Esophagus (tissue), 2 donors: ENCODE results near the gene VSNL1. TPM values are rescaled to one million over a fixed set of nuclear protein-coding genes. Genes with fewer than 3 reads are reported as not detected.

Experiments
- H3K27ac ChIP-seq, 2 donors: one replicate each; pipeline ENCODE4 v1.5.1; 2013; ENCODE audit warnings: low read depth in 2 of 2, mild to moderate bottlenecking in 2 of 2, inconsistent platforms in 1 of 2, low read length in 1 of 2, moderate library complexity in 1 of 2
- H3K27me3 ChIP-seq, 2 donors: one replicate each; pipeline ENCODE4 v1.6.1; 2013; ENCODE audit warnings: low read length in 2 of 2, control low read depth in 1 of 2, mild to moderate bottlenecking in 1 of 2; ENCODE audit not compliant: insufficient read depth in 2 of 2, control insufficient read depth in 1 of 2
- H3K36me3 ChIP-seq, 2 donors: one replicate each; pipeline ENCODE4 v1.6.1; 2013; ENCODE audit warnings: low read length in 1 of 2; ENCODE audit not compliant: control insufficient read depth in 2 of 2, insufficient read depth in 2 of 2
- H3K4me1 ChIP-seq, 2 donors: one replicate each; pipeline ENCODE4 v1.6.1; 2013; ENCODE audit warnings: low read length in 1 of 2; ENCODE audit not compliant: control insufficient read depth in 2 of 2, insufficient read depth in 2 of 2
- H3K4me3 ChIP-seq, 2 donors: one replicate each; pipeline ENCODE4 v1.5.1; 2013; ENCODE audit warnings: low read length in 2 of 2, mild to moderate bottlenecking in 2 of 2, low read depth in 1 of 2, moderate library complexity in 1 of 2
- H3K9me3 ChIP-seq, 2 donors: one replicate each; pipeline ENCODE4 v1.6.1; 2013; ENCODE audit warnings: mild to moderate bottlenecking in 2 of 2, low read depth in 1 of 2, low read length in 1 of 2, moderate library complexity in 1 of 2; ENCODE audit not compliant: control insufficient read depth in 2 of 2, insufficient read depth in 1 of 2
- WGBS, 2 donors: extraction: QIAGEN DNeasy Blood & Tissue Kit; methylation state at CpG; one replicate each; pipeline ENCODE4 v1.1.7; 2013; 5-methylcytosine and 5-hydroxymethylcytosine counted together
- polyA plus RNA-seq, 2 donors: library from polyadenylated mRNA; stranded (reverse); fragments of 200-250 nt; gene quantifications; one replicate each; pipeline ENCODE4 v1.2.3, GENCODE V29; 2013
- donor health status: healthy with polysubstance abuse.
- donor health status: Bipolar disorder and iron deficiency.

VSNL1 gene
- polyA plus RNA-seq, 2 donors: 35.7 to 47.2 TPM

DNA sequence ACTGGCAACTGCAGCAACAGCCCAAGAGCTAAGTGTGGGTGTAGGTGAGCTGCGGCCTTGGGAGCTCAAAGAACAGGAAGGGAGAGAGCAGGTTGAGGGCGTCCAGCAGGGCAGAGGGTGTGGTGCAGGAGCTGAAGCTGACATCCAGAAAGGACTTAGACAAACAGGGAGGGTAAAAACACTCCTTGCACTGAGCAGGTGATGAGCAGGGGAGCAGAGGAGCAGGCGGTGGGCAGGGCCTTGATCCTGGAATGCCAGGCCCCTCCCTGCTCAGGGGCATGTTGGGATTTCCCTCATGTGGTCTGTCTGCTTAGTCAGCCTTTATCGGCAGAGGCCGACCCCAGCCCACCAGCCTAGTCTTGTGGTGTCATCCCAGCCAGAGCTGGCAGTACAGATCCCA, 63.6 kb downstream of the VSNL1 start:
- Histone ChIP-seq H3K9me3 (no peaks in the 10 kb centered on the region), H3K4me3 (no peak overlapping the region), H3K36me3 (peaks cover 0 to under 1% of the 10 kb centered on the region in 2 donors), H3K4me1 (peaks cover 0 to 2% of the 10 kb centered on the region in 2 donors), H3K27ac (peak overlapping the region in 1 of 2 donors; percentile 59), H3K27me3 (no peaks in the 10 kb centered on the region)
- WGBS, 2 donors: 73 to 78% methylated on average over 5 of the region's 5 CpGs

DNA sequence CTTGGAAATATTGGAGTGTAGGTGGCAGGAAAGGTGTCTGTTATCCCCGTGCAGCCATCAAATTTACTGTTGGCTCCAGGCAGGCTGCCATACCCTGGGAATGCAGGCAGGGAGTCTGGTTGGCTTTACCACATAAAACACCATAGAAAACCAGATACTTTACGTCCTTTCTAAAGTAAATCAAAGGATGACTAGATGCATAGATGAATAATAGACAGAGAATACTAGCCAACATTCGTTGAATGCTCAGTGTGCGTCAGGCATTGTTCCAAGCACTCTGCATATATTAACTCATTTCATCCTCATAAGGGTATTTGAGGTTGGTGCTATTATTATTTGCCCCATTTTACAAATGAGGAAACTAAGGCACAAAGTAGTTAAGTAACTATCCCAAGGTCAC, 65.2 kb downstream of the VSNL1 start:
- peaks cover 0 to 2% of the 10 kb centered on the region in 2 donors for H3K36me3 ChIP-seq
- H3K27ac ChIP-seq: no peak overlapping the region
- H3K4me1 ChIP-seq: peaks cover 0 to 2% of the 10 kb centered on the region in 2 donors
- H3K27me3 ChIP-seq: no peaks in the 10 kb centered on the region
- H3K4me3 ChIP-seq: no peak overlapping the region
- 57 to 70% methylated on average over 4 of the region's 4 CpGs for WGBS, 2 donors
- H3K9me3 ChIP-seq: no peaks in the 10 kb centered on the region

DNA sequence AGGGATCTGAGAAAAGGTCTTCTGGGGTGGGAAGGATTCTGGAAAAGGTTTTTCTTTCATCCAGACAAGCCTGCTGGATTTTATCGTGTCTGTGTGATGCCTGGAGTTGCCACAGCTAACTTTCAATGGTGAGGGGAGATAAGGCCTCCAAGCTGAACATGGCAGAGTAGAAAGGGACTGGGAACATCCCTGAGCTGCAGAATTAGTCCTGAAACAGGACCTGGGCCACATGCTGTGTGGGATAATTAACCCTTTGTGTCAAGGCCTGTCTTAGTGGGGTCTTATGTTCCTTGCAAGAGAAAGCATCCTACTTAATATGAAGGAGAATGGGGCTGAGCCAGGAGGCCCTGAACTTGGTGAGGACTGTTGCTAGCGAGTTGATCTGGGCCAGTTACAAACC, 66.4 kb downstream of the VSNL1 start:
- 65 to 75% methylated on average over 2 of the region's 2 CpGs for whole genome bisulfite sequencing, 2 donors
- Histone ChIP-seq H3K27ac (no peak overlapping the region), H3K4me3 (no peak overlapping the region), H3K36me3 (peaks cover 0 to 2% of the 10 kb centered on the region in 2 donors), H3K4me1 (peaks cover 0 to 2% of the 10 kb centered on the region in 2 donors), H3K9me3 (no peaks in the 10 kb centered on the region), H3K27me3 (no peaks in the 10 kb centered on the region)

DNA sequence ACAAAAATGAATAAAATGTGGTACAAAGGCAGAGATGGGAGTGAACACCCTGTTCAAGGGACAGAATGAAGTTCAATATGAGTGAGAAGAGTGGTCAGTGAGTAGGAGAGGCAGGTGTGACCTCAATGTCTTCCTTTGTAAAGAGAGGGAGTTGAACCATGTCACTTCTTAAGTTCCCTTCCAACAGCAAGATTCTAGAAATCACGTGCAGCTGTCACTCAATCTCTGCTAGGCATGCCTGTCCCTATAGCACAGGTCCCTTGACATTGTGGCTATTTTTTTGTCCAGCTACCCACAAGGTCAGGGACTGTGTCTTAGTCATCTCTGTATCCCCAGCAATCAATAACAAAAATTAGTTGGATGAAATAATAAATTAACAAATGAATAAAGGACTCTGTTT, 66.9 kb downstream of the VSNL1 start:
- WGBS, 2 donors: 75 to 96% methylated on average over 1 of the region's 1 CpG
- H3K27me3 ChIP-seq: no peaks in the 10 kb centered on the region
- H3K9me3 ChIP-seq: no peaks in the 10 kb centered on the region
- H3K36me3 ChIP-seq: peaks cover 0 to 2% of the 10 kb centered on the region in 2 donors
- H3K4me1 ChIP-seq: peaks cover 0 to 2% of the 10 kb centered on the region in 2 donors
- H3K27ac ChIP-seq: no peak overlapping the region
- no peak overlapping the region for H3K4me3 ChIP-seq

DNA sequence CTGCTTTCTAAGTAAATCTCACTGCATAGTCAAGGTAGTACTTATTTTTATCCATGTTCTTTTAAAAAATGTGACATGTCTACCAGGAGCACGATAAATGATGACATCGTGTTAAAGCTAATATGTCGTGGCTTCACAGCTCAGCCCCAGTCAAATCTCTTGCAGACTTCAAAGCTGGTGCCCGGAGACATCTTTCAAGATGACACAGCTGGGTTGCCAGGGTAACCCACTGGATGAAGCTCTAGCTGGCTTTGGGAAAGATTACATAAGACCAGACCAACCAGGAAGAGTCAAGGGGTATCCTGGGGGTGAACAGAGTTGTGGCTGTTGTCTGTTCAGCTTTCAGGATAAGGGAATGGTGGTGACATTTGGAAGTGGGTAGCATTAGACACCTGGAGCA, 67.8 kb downstream of the VSNL1 start:
- Histone ChIP-seq H3K27ac (no peak overlapping the region), H3K4me1 (peaks cover 0 to 2% of the 10 kb centered on the region in 2 donors), H3K36me3 (peaks cover 0 to 2% of the 10 kb centered on the region in 2 donors), H3K4me3 (no peak overlapping the region), H3K27me3 (no peaks in the 10 kb centered on the region), H3K9me3 (no peaks in the 10 kb centered on the region)
- 46 to 52% methylated on average over 4 of the region's 4 CpGs for WGBS, 2 donors

DNA sequence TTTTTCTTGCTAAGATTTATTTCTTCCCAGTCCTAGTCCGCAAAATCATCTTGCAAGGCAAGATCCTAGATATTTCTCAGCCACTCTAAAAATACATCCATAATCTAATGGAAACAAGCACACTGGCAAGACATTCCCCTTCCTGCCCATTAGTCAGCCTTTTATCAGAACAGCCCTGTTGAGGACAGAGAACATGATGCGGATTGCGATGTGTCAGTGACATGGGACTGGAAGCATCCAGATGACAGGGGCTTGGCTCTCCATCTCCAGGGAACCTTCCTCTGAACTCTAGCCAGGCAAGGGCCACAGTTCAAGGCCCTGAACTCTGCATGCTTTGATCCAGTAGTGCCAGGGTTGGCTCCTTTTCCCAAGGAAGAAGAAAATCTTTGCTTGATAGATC, 70.0 kb downstream of the VSNL1 start:
- H3K4me3 ChIP-seq: no peak overlapping the region
- no peak overlapping the region for H3K27ac ChIP-seq
- H3K9me3 ChIP-seq: no peaks in the 10 kb centered on the region
- H3K27me3 ChIP-seq: no peaks in the 10 kb centered on the region
- WGBS, 2 donors: 75 to 80% methylated on average over 3 of the region's 3 CpGs
- no peaks in the 10 kb centered on the region for H3K4me1 ChIP-seq
- H3K36me3 ChIP-seq: peaks cover 0 to 2% of the 10 kb centered on the region in 2 donors

DNA sequence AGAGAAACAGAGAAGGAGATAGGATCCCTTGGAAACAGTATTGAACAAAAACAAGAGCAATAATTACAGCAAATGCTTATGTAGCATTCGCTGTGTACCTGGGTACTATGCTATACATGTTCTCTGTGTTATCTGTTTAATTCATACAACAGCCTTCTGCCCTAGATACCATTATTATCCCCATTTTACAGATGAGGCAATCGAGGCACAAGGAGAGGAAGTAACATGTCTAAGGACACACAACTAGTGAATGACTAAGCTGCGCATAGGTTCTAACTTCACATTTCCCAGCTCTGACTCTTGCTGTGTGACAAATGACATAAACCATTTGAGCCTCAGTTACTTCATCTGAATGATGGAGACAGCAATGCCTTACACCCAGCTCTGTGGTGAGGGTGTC, 70.5 kb downstream of the VSNL1 start:
- Histone ChIP-seq H3K27me3 (no peaks in the 10 kb centered on the region), H3K27ac (no peak overlapping the region), H3K36me3 (peaks cover 0 to 2% of the 10 kb centered on the region in 2 donors), H3K4me3 (no peak overlapping the region), H3K9me3 (no peaks in the 10 kb centered on the region), H3K4me1 (peaks cover 0 to 2% of the 10 kb centered on the region in 2 donors)
- 92 to 94% methylated on average over 3 of the region's 3 CpGs for WGBS, 2 donors

DNA sequence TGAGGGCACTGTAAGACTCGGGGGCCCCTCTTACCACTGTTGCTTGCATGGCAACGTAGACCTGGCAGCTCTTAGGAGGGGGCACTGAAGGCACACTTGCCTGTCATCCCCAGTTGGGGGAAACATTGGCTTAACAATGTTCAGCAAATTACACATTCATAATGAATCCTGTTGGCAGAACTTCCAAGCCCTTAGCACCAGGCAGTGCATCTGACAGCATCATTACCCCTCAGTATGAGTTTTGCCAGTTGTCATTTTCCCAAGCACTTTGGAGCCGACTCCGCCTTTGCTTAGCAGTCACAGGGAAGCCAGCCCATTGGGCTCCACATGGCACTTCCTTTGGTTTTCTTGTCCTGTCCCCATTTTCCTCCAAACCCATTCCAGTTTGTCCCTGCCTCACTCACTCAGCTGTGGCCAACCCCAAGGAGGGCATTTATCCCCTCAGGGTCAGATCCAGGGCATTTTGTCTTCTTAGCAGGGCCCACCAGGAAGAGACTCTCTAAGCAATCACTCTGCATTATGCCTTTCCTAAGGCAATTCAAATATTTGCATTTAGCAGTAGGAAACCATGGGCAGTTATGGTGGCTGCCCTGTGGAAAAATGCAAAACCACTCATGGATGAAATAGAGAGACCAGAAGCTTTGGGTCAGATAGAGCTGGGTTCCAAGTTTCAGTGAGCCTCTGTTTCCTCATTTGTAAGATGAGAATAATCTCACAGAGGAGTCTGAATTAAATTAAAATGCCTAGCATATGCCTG, 73.9 kb downstream of the VSNL1 start:
- no peak overlapping the region for H3K27ac ChIP-seq

DNA sequence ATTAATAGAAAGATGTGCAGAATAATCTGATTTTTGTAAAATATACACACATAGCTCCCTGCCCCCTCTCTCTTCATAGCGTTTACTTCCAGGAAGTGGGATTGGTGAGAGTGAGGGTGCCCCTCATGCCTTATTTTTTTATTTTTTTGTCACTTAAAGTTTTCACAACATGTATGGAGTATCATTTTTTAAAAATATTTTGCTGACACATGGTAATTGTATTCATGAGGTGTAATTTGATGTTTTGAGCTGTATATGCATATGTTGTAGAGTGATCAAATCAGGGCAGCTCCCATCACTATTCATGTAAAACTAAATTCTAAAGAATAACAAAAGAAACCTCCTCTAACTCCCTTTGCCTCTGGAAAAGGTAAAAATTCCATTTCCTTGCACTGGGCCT, 74.7 kb downstream of the VSNL1 start:
- H3K36me3 ChIP-seq: peaks cover 0 to 2% of the 10 kb centered on the region in 2 donors
- no peaks in the 10 kb centered on the region for H3K9me3 ChIP-seq
- H3K27me3 ChIP-seq: no peaks in the 10 kb centered on the region
- no peak overlapping the region for H3K27ac ChIP-seq
- H3K4me3 ChIP-seq: no peak overlapping the region
- H3K4me1 ChIP-seq: peaks cover 0 to 7% of the 10 kb centered on the region in 2 donors
- WGBS, 2 donors: 65 to 72% methylated on average over 1 of the region's 1 CpG

More for the DNA sequence above, 73.9 kb downstream of the VSNL1 start:
- H3K36me3 ChIP-seq: peaks cover 0 to 2% of the 10 kb centered on the region in 2 donors
- H3K4me1 ChIP-seq: peaks cover 0 to 3% of the 10 kb centered on the region in 2 donors
- no peaks in the 10 kb centered on the region for H3K27me3 ChIP-seq
- no peak overlapping the region for H3K4me3 ChIP-seq
- 88 to 90% methylated on average over 4 of the region's 4 CpGs for WGBS, 2 donors
- no peaks in the 10 kb centered on the region for H3K9me3 ChIP-seq
